ENCODE results near the gene TESMIN. TPM values are rescaled to one million over a fixed set of nuclear protein-coding genes. Genes with fewer than 3 reads are reported as not detected.

The TESMIN gene
- total RNA-seq, 2 experiments from 2014 or later, result 3.3 to 11.8 TPM

- CTCF ChIA-PET, result interaction anchor here (0.7 to 0.8 kb wide), 2 partner anchors 138 to 197 kb away, joined by 3 to 4 read pairs; no protein-coding TSS in a partner anchor
- Mint-ChIP-seq H3K4me3 (no peak overlapping the region), H3K27me3 (peaks cover 56% of the 10 kb centered on the region), H3K27ac (no peak overlapping the region), H3K9me3 (ENCODE audit: low read depth) (no peaks in the 10 kb centered on the region), H3K36me3 (no peaks in the 10 kb centered on the region), H3K4me1 (peaks cover 15% of the 10 kb centered on the region)
- ATAC-seq (no peak), DNase-seq (no peak)
Measured at GRCh38 chr11:68691402-68691784, 59.9 kb downstream of the TESMIN start.

GRCh38 chr11:68690671-68691401 is 60.5 kb downstream of the TESMIN start:
- Mint-ChIP-seq H3K4me1 (peaks cover 15% of the 10 kb centered on the region), H3K36me3 (no peaks in the 10 kb centered on the region), H3K4me3 (no peak overlapping the region), H3K27me3 (peaks cover 58% of the 10 kb centered on the region), H3K27ac (no peak overlapping the region), H3K9me3 (ENCODE audit: low read depth) (no peaks in the 10 kb centered on the region)
- CTCF ChIA-PET, result interaction anchor here (0.7 to 0.8 kb wide), 2 partner anchors 139 to 198 kb away, joined by 3 to 4 read pairs; no protein-coding TSS in a partner anchor
- ATAC-seq (peak; percentile 77), DNase-seq (peak; percentile 70)

- DNase-seq, result no peak
- Mint-ChIP-seq H3K27me3 (peaks cover 61% of the 10 kb centered on the region), H3K4me1 (peaks cover 15% of the 10 kb centered on the region), H3K27ac (no peak overlapping the region), H3K4me3 (no peak overlapping the region), H3K9me3 (ENCODE audit: low read depth) (no peaks in the 10 kb centered on the region), H3K36me3 (no peaks in the 10 kb centered on the region)
- CTCF ChIA-PET, result no interaction called here
- no peak for ATAC-seq
Measured at GRCh38 chr11:68689737-68690625, 61.3 kb downstream of the TESMIN start.

- Mint-ChIP-seq H3K4me1 (peaks cover 15% of the 10 kb centered on the region), H3K9me3 (ENCODE audit: low read depth) (no peaks in the 10 kb centered on the region), H3K27ac (no peak overlapping the region), H3K36me3 (no peaks in the 10 kb centered on the region), H3K27me3 (peaks cover 63% of the 10 kb centered on the region), H3K4me3 (no peak overlapping the region)
- DNase-seq (no peak), ATAC-seq (no peak)
- CTCF ChIA-PET, result no interaction called here
Measured at GRCh38 chr11:68688881-68689280, 62.4 kb downstream of the TESMIN start.

GRCh38 chr11:68687986-68688385 is 63.3 kb downstream of the TESMIN start:
- CTCF ChIA-PET, result no interaction called here
- no peaks in the 10 kb centered on the region for H3K9me3 Mint-ChIP-seq (ENCODE audit: low read depth)
- H3K4me1 Mint-ChIP-seq, result peaks cover 15% of the 10 kb centered on the region
- ATAC-seq, result no peak
- peaks cover 71% of the 10 kb centered on the region for H3K27me3 Mint-ChIP-seq
- no peak for DNase-seq
- no peak overlapping the region for H3K4me3 Mint-ChIP-seq
- no peaks in the 10 kb centered on the region for H3K36me3 Mint-ChIP-seq
- H3K27ac Mint-ChIP-seq, result no peak overlapping the region

GRCh38 chr11:68687311-68687710 is 64.0 kb downstream of the TESMIN start:
- peaks cover 75% of the 10 kb centered on the region for H3K27me3 Mint-ChIP-seq
- H3K9me3 Mint-ChIP-seq (ENCODE audit: low read depth), result no peaks in the 10 kb centered on the region

GRCh38 chr11:68686486-68686885 is 64.8 kb downstream of the TESMIN start:
- no peak for ATAC-seq
- CTCF ChIA-PET, result no interaction called here
- Mint-ChIP-seq H3K9me3 (ENCODE audit: low read depth) (no peaks in the 10 kb centered on the region), H3K36me3 (no peaks in the 10 kb centered on the region), H3K27ac (no peak overlapping the region), H3K4me1 (peaks cover 15% of the 10 kb centered on the region), H3K4me3 (no peak overlapping the region), H3K27me3 (peaks cover 81% of the 10 kb centered on the region)
- DNase-seq, result no peak

More at GRCh38 chr11:68687311-68687710, 64.0 kb downstream of the TESMIN start:
- CTCF ChIA-PET, result no interaction called here
- DNase-seq, result no peak
- Mint-ChIP-seq H3K4me3 (no peak overlapping the region), H3K36me3 (no peaks in the 10 kb centered on the region), H3K4me1 (peaks cover 15% of the 10 kb centered on the region), H3K27ac (no peak overlapping the region)
- ATAC-seq, result no peak

- Mint-ChIP-seq H3K4me3 (no peak overlapping the region), H3K9me3 (ENCODE audit: low read depth) (no peaks in the 10 kb centered on the region), H3K36me3 (no peaks in the 10 kb centered on the region), H3K27ac (no peak overlapping the region), H3K4me1 (peaks cover 8% of the 10 kb centered on the region), H3K27me3 (peaks cover 76% of the 10 kb centered on the region)
- ATAC-seq (no peak), DNase-seq (no peak)
- CTCF ChIA-PET, result no interaction called here
Measured at GRCh38 chr11:68685656-68686380, 65.5 kb downstream of the TESMIN start.

- Mint-ChIP-seq H3K27ac (no peak within 1 kb of the TSS), H3K36me3 (no peaks in the 10 kb centered on the region), H3K4me3 (no peak within 1 kb of the TSS), H3K27me3 (peaks cover 65% of the 10 kb centered on the region), H3K4me1 (no peaks in the 10 kb centered on the region), H3K9me3 (ENCODE audit: low read depth) (no peaks in the 10 kb centered on the region)
- CTCF ChIA-PET, result no interaction called here
- ATAC-seq, result no peak
- DNase-seq, result no peak
Measured at GRCh38 chr11:68684385-68685356, 66.6 kb downstream of the TESMIN start, which contains the start of gene GAL. Gene GAL, plus strand, starts transcription at chr11:68684544. Its CDS starts 380 bp downstream, at chr11:68684924.

GRCh38 chr11:68683536-68684384 is 67.6 kb downstream of the TESMIN start:
- DNase-seq, result no peak
- Mint-ChIP-seq H3K27ac (no peak overlapping the region), H3K36me3 (no peaks in the 10 kb centered on the region), H3K4me1 (no peaks in the 10 kb centered on the region), H3K4me3 (no peak overlapping the region), H3K9me3 (ENCODE audit: low read depth) (no peaks in the 10 kb centered on the region), H3K27me3 (peaks cover 56% of the 10 kb centered on the region)
- CTCF ChIA-PET, result no interaction called here
- ATAC-seq, result no peak

- Mint-ChIP-seq H3K27ac (no peak overlapping the region), H3K36me3 (no peaks in the 10 kb centered on the region), H3K4me1 (no peaks in the 10 kb centered on the region), H3K9me3 (ENCODE audit: low read depth) (no peaks in the 10 kb centered on the region), H3K4me3 (no peak overlapping the region), H3K27me3 (peaks cover 53% of the 10 kb centered on the region)
- CTCF ChIA-PET, result no interaction called here
- DNase-seq, result no peak
- ATAC-seq, result no peak
Measured at GRCh38 chr11:68683121-68683520, 68.2 kb downstream of the TESMIN start.

GRCh38 chr11:68682531-68682961 is 68.8 kb downstream of the TESMIN start:
- Mint-ChIP-seq H3K9me3 (ENCODE audit: low read depth) (no peaks in the 10 kb centered on the region), H3K4me3 (no peak overlapping the region), H3K4me1 (no peaks in the 10 kb centered on the region), H3K36me3 (no peaks in the 10 kb centered on the region), H3K27me3 (peaks cover 48% of the 10 kb centered on the region), H3K27ac (no peak overlapping the region)
- no peak for DNase-seq
- CTCF ChIA-PET, result no interaction called here
- ATAC-seq, result no peak

Measured in activated CD8-positive, alpha-beta memory T cell treated with anti-CD3 and anti-CD28 coated beads, Interleukin-2, amount 10 ng/mL, durations not matched to agents 7 days and 5 days (primary cell).